ENCODE data around the gene SULF2. TPM values are rescaled to one million over a fixed set of nuclear protein-coding genes. Genes with fewer than 3 reads are reported as not detected.
"Not testable (repeated sequence)": the region's sequence is repeated elsewhere in the genome, so short reads cannot be mapped to it uniquely, and the experiment has no call there.

Gene SULF2
- total RNA-seq, 1 donor from 2014 or later: 94.5 TPM

- no peak for DNase-seq (ENCODE audit: low spot score, unreplicated experiment)
- no peaks in the 10 kb centered on the region for H3K4me1 Mint-ChIP-seq (ENCODE audit: low read depth)
- H3K9me3 Mint-ChIP-seq (ENCODE audit: low read depth): peaks cover 6% of the 10 kb centered on the region
- H3K27me3 Mint-ChIP-seq: peaks cover 44% of the 10 kb centered on the region
- no peak for TF ChIP-seq CTCF (IDR thresholded peaks at IDR 0.05; ENCODE audit: unreplicated experiment)
- H3K27ac Mint-ChIP-seq: no peak overlapping the region
- no peak overlapping the region for H3K4me3 Mint-ChIP-seq (ENCODE audit: low read depth)
- H3K36me3 Mint-ChIP-seq (ENCODE audit: insufficient read depth): no peaks in the 10 kb centered on the region
These were observed 24.1 kb upstream of the SULF2 start for GRCh38 chr20:47809161-47809960.

- DNase-seq (ENCODE audit: low spot score, unreplicated experiment): no peak
- Mint-ChIP-seq H3K27ac (no peak overlapping the region), H3K4me3 (ENCODE audit: low read depth) (no peak overlapping the region), H3K9me3 (ENCODE audit: low read depth) (no peaks in the 10 kb centered on the region), H3K4me1 (ENCODE audit: low read depth) (no peaks in the 10 kb centered on the region), H3K27me3 (peaks cover 31% of the 10 kb centered on the region), H3K36me3 (ENCODE audit: insufficient read depth) (no peaks in the 10 kb centered on the region)
- no peak for TF ChIP-seq CTCF (IDR thresholded peaks at IDR 0.05; ENCODE audit: unreplicated experiment)
These were observed 20.7 kb upstream of the SULF2 start for GRCh38 chr20:47805951-47806350.

GRCh38 chr20:47804972-47805371 lies 19.7 kb upstream of the SULF2 start:
- not testable (repeated sequence) for H3K9me3 Mint-ChIP-seq (ENCODE audit: low read depth); H3K27ac Mint-ChIP-seq
- peaks cover 24% of the 10 kb centered on the region for H3K27me3 Mint-ChIP-seq

GRCh38 chr20:47804224-47804825 lies 19.0 kb upstream of the SULF2 start:
- H3K9me3 Mint-ChIP-seq (ENCODE audit: low read depth); H3K27ac Mint-ChIP-seq; H3K4me3 Mint-ChIP-seq (ENCODE audit: low read depth); H3K4me1 Mint-ChIP-seq (ENCODE audit: low read depth); H3K36me3 Mint-ChIP-seq (ENCODE audit: insufficient read depth); DNase-seq (ENCODE audit: low spot score, unreplicated experiment): not testable (repeated sequence)
- peaks cover 23% of the 10 kb centered on the region for H3K27me3 Mint-ChIP-seq

More at GRCh38 chr20:47804972-47805371, 19.7 kb upstream of the SULF2 start:
- not testable (repeated sequence) for H3K4me1 Mint-ChIP-seq (ENCODE audit: low read depth); H3K4me3 Mint-ChIP-seq (ENCODE audit: low read depth); H3K36me3 Mint-ChIP-seq (ENCODE audit: insufficient read depth); DNase-seq (ENCODE audit: low spot score, unreplicated experiment)

- Mint-ChIP-seq H3K27ac (no peak overlapping the region), H3K4me3 (ENCODE audit: low read depth) (no peak overlapping the region), H3K4me1 (ENCODE audit: low read depth) (peaks cover 2% of the 10 kb centered on the region), H3K9me3 (ENCODE audit: low read depth) (no peaks in the 10 kb centered on the region), H3K36me3 (ENCODE audit: insufficient read depth) (no peaks in the 10 kb centered on the region), H3K27me3 (peaks cover 22% of the 10 kb centered on the region)
- DNase-seq (ENCODE audit: low spot score, unreplicated experiment): no peak
- no peak for TF ChIP-seq CTCF (IDR thresholded peaks at IDR 0.05; ENCODE audit: unreplicated experiment)
These were observed 17.7 kb upstream of the SULF2 start for GRCh38 chr20:47802975-47803374.

- Mint-ChIP-seq H3K27ac (no peak overlapping the region), H3K36me3 (ENCODE audit: insufficient read depth) (no peaks in the 10 kb centered on the region), H3K4me3 (ENCODE audit: low read depth) (no peak overlapping the region), H3K27me3 (peaks cover 21% of the 10 kb centered on the region), H3K4me1 (ENCODE audit: low read depth) (peaks cover 2% of the 10 kb centered on the region), H3K9me3 (ENCODE audit: low read depth) (no peaks in the 10 kb centered on the region)
- TF ChIP-seq CTCF (IDR thresholded peaks at IDR 0.05; ENCODE audit: unreplicated experiment): no peak
- no peak for DNase-seq (ENCODE audit: low spot score, unreplicated experiment)
These were observed 17.1 kb upstream of the SULF2 start for GRCh38 chr20:47802226-47802920.
